HepG2 (cell line): ENCODE measurements around the gene MLST8. TPM values are rescaled to one million over a fixed set of nuclear protein-coding genes. Genes with fewer than 3 reads are reported as not detected.

Experiments used
- ATRX ChIP-seq: sonication (generic); formaldehyde crosslinking; IDR thresholded peaks from 2 replicates; pipeline ENCODE4 v1.4.0; 2020; ENCODE audit warnings: missing genetic modification reagents, borderline replicate concordance
- CC2D1A ChIP-seq: sonication (generic); formaldehyde crosslinking; IDR thresholded peaks from 2 replicates; pipeline ENCODE4 v1.8.1; 2023; ENCODE audit warnings: mild to moderate bottlenecking, missing genetic modification reagents
- CEBPZ ChIP-seq: IDR thresholded peaks from 2 replicates; pipeline ENCODE4 v1.6.1; 2012; ENCODE audit warnings: low read length, improper control_type of control experiment
- CENPBD1 ChIP-seq: sonication (generic); formaldehyde crosslinking; IDR thresholded peaks from 2 replicates; pipeline ENCODE4 v1.8.0; 2022; ENCODE audit warnings: missing genetic modification reagents, low read depth, mild to moderate bottlenecking, borderline replicate concordance
- FOXJ3 ChIP-seq: sonication (generic); formaldehyde crosslinking; IDR thresholded peaks from 2 replicates; pipeline ENCODE4 v1.4.0; 2020; ENCODE audit warnings: missing genetic modification reagents, mild to moderate bottlenecking, borderline replicate concordance
- HINFP ChIP-seq: sonication (generic); formaldehyde crosslinking; IDR thresholded peaks from 2 replicates; pipeline ENCODE4 v1.4.0; 2020; ENCODE audit warnings: low read depth, mild to moderate bottlenecking, missing genetic modification reagents
- MXD3 ChIP-seq: IDR thresholded peaks from 2 replicates; pipeline ENCODE4 v1.6.1; 2016; ENCODE audit warnings: mild to moderate bottlenecking, missing biosample characterization, missing genetic modification reagents
- MYPOP ChIP-seq: sonication (generic); formaldehyde crosslinking; IDR thresholded peaks from 2 replicates; pipeline ENCODE4 v1.8.1; 2023; ENCODE audit warnings: mild to moderate bottlenecking, moderate library complexity, missing genetic modification reagents
- NCOA1 ChIP-seq: sonication (generic); formaldehyde crosslinking; IDR thresholded peaks from 2 replicates; pipeline ENCODE4 v1.9.0; 2021; ENCODE audit warnings: missing genetic modification reagents
- PBX3 ChIP-seq: sonication (generic); formaldehyde crosslinking; IDR thresholded peaks from 2 replicates; pipeline ENCODE4 v1.8.1; 2023; ENCODE audit warnings: missing genetic modification reagents, inconsistent platforms, borderline replicate concordance
- PLRG1 ChIP-seq: fragments of 450-650 bp; conservative IDR thresholded peaks from 2 replicates; pipeline ENCODE4 v1.6.1; 2016
- RFX5 ChIP-seq: IDR thresholded peaks from 2 replicates; pipeline ENCODE4 v1.6.1; 2011; ENCODE audit warnings: low read depth, low read length, improper control_type of control experiment
- SCMH1 ChIP-seq: sonication (generic); formaldehyde crosslinking; IDR thresholded peaks from 2 replicates; pipeline ENCODE4 v1.9.0; 2021; ENCODE audit warnings: missing genetic modification reagents, mild to moderate bottlenecking, borderline replicate concordance
- SIX1 ChIP-seq: sonication (generic); formaldehyde crosslinking; IDR thresholded peaks from 2 replicates; pipeline ENCODE4 v1.4.0; 2020; ENCODE audit warnings: missing genetic modification reagents, borderline replicate concordance
- SMARCC2 ChIP-seq: fragments of 450-650 bp; IDR thresholded peaks from 2 replicates; pipeline ENCODE4 v1.6.1; 2017; ENCODE audit warnings: antibody characterized with exemption, mild to moderate bottlenecking
- SMC3 ChIP-seq: IDR thresholded peaks from 2 replicates; pipeline ENCODE4 v1.6.1; 2011; ENCODE audit warnings: low read length, improper control_type of control experiment
- ZNF234 ChIP-seq: sonication (generic); formaldehyde crosslinking; conservative IDR thresholded peaks from 2 replicates; pipeline ENCODE4 v1.5.1; 2020; ENCODE audit warnings: mild to moderate bottlenecking, missing genetic modification reagents
- ZNF296 ChIP-seq: sonication (generic); formaldehyde crosslinking; conservative IDR thresholded peaks from 2 replicates; pipeline ENCODE4 v1.5.0; 2020; ENCODE audit warnings: mild to moderate bottlenecking, missing genetic modification reagents
- ZNF513 ChIP-seq: sonication (generic); formaldehyde crosslinking; conservative IDR thresholded peaks from 2 replicates; pipeline ENCODE4 v1.5.0; 2020; ENCODE audit warnings: missing genetic modification reagents
- ZNF83 ChIP-seq: sonication (generic); formaldehyde crosslinking; IDR thresholded peaks from 2 replicates; pipeline ENCODE4 v1.4.0; 2020; ENCODE audit warnings: missing genetic modification reagents, mild to moderate bottlenecking, borderline replicate concordance
- polyA plus RNA-seq, 8 experiments: library from polyadenylated mRNA; depleted of rRNA in 3 of 8; stranded (reverse) in 7 of 8; unstranded in 1 of 8; fragments of >200 nt; fragmentation: Illumina TruSeq in 4 of 8; extraction: Trizol in 4 of 8; gene quantifications; 2 replicates each; pipeline versions ENCODE4 v1.2.1 to v1.2.3, GENCODE V29; 2011 to 2016; ENCODE audit warnings: low read depth in 4 of 8, missing spikeins in 1 of 8, mixed read lengths in 1 of 8; ENCODE audit not compliant: insufficient read depth in 1 of 8
- total RNA-seq, 5 experiments: library from RNA; depleted of rRNA; stranded (reverse); fragments of >200 nt; fragmentation: Illumina TruSeq; extraction: Trizol; gene quantifications; 2 replicates each; pipeline ENCODE4 v1.2.3, GENCODE V29; 2016; ENCODE audit warnings: low read depth in 1 of 5

Gene MLST8
- total and polyA plus RNA-seq, 2 of the 13 experiments (the other 11 are each of a cell fraction or from before 2014, with no cell fraction given): 30.8 to 72.7 TPM

GRCh38 chr16:2157480-2158261, 47.6 kb upstream of the MLST8 start (continued):
- peak; percentile 43; the same call in 1 of the 2 replicates for TF ChIP-seq FOXJ3
- TF ChIP-seq SMC3: no peak
- peak; percentile 30; the same call in 1 of the 2 replicates for TF ChIP-seq SIX1 (CRISPR knock-in tag)
- TF ChIP-seq ZNF513: no peak
- TF ChIP-seq NCOA1 (CRISPR knock-in tag): no peak
- TF ChIP-seq SMARCC2: no peak
- no peak for TF ChIP-seq ZNF83
- TF ChIP-seq CC2D1A (CRISPR knock-in tag): no peak
- no peak for TF ChIP-seq CENPBD1 (CRISPR knock-in tag)
- TF ChIP-seq ZNF234: no peak
- TF ChIP-seq ATRX: no peak
- peak; percentile 31; the same call in 1 of the 2 replicates for TF ChIP-seq HINFP (CRISPR knock-in tag)
- TF ChIP-seq PLRG1: no peak
- no peak for TF ChIP-seq MYPOP (CRISPR knock-in tag)
- TF ChIP-seq RFX5: no peak
- no peak for TF ChIP-seq CEBPZ
- no peak for TF ChIP-seq SCMH1 (CRISPR knock-in tag)
- TF ChIP-seq MXD3 (CRISPR knock-in tag): no peak
- no peak for TF ChIP-seq ZNF296 (CRISPR knock-in tag)
- TF ChIP-seq PBX3 (CRISPR knock-in tag): no peak
